Naive thymus-derived CD4-positive, alpha-beta T cell (primary cell): ENCODE measurements around the gene POLR1E. TPM values are rescaled to one million over a fixed set of nuclear protein-coding genes. Genes with fewer than 3 reads are reported as not detected.
A peak's percentile ranks its signal among the peaks of the same experiment; 100 is the strongest.

ENCODE experiments used
- ATAC-seq: fragments of 150-1000 bp; cut with Tn5 transposase; 2 replicates; pipeline ENCODE4 v1.10.0; 2021; ENCODE audit warnings: mild to moderate bottlenecking, moderate library complexity
- CTCF ChIA-PET: fragments of 350-600 bp; sonication (Branson Sonifier 250); formaldehyde crosslinking; loops from one replicate; lab custom pipeline; 2021; ENCODE audit warnings: antibody characterized with exemption; lab: Charles Lee
- POLR2A ChIA-PET: fragments of 350-600 bp; sonication (Branson Sonifier 250); formaldehyde crosslinking; loops from one replicate; lab custom pipeline; 2021; ENCODE audit warnings: antibody characterized with exemption, inconsistent platforms; lab: Charles Lee
- DNase-seq, 9 donors: peaks; one replicate each; pipeline versions ENCODE4 v3.0.0 to v3.0.0-alpha.2; 2020 to 2022; ENCODE audit warnings: mixed read lengths in 1 of 9
- H3K27ac ChIP-seq: one replicate; pipeline ENCODE4 v1.7.0; 2013; ENCODE audit warnings: mild to moderate bottlenecking, low read depth, low read length, moderate library complexity
- H3K27me3 ChIP-seq, 2 donors: one replicate each; pipeline ENCODE4 v1.7.0; 2013; ENCODE audit warnings: low read length in 2 of 2, mild to moderate bottlenecking in 2 of 2, moderate library complexity in 2 of 2; ENCODE audit not compliant: control insufficient read depth in 2 of 2, insufficient read depth in 2 of 2
- H3K36me3 ChIP-seq, 3 experiments: 1 replicate in 2 of 3; 2 replicates in 1 of 3; pipeline ENCODE4 v1.7.0; 2013; ENCODE audit warnings: low read length in 3 of 3, mild to moderate bottlenecking in 3 of 3, moderate library complexity in 1 of 3; ENCODE audit not compliant: insufficient read depth in 3 of 3, control insufficient read depth in 2 of 3
- H3K4me1 ChIP-seq, 2 donors: one replicate each; pipeline ENCODE4 v1.7.0; 2013; ENCODE audit warnings: low read length in 2 of 2, mild to moderate bottlenecking in 2 of 2, moderate library complexity in 1 of 2; ENCODE audit not compliant: control insufficient read depth in 2 of 2, insufficient read depth in 2 of 2
- H3K4me3 ChIP-seq: 2 replicates; pipeline ENCODE4 v1.7.0; 2013; ENCODE audit warnings: mild to moderate bottlenecking, low read length
- H3K9me3 ChIP-seq, 3 experiments: 1 replicate in 2 of 3; 2 replicates in 1 of 3; pipeline ENCODE4 v1.7.0; 2013; ENCODE audit warnings: low read length in 3 of 3; ENCODE audit not compliant: control insufficient read depth in 2 of 3
- H3K27ac Mint-ChIP-seq, 9 donors: one replicate each; pipeline ENCODE4 v1.8.0; 2020 to 2022; ENCODE audit warnings: mixed read lengths in 9 of 9, mild to moderate bottlenecking in 8 of 9, moderate library complexity in 5 of 9, inconsistent platforms in 2 of 9
- H3K27me3 Mint-ChIP-seq, 5 donors: one replicate each; pipeline ENCODE4 v1.8.0; 2021 to 2022; ENCODE audit warnings: mixed read lengths in 5 of 5, mild to moderate bottlenecking in 1 of 5
- H3K36me3 Mint-ChIP-seq, 5 donors: one replicate each; pipeline ENCODE4 v1.8.0; 2020 to 2022; ENCODE audit warnings: mixed read lengths in 5 of 5, mild to moderate bottlenecking in 3 of 5, inconsistent platforms in 1 of 5
- H3K4me1 Mint-ChIP-seq, 7 donors: one replicate each; pipeline ENCODE4 v1.8.0; 2020 to 2022; ENCODE audit warnings: mixed read lengths in 7 of 7, mild to moderate bottlenecking in 3 of 7, inconsistent platforms in 1 of 7
- H3K4me3 Mint-ChIP-seq, 10 donors: one replicate each; pipeline ENCODE4 v1.8.0; 2020 to 2022; ENCODE audit warnings: mild to moderate bottlenecking in 10 of 10, mixed read lengths in 10 of 10, moderate library complexity in 6 of 10, inconsistent platforms in 2 of 10
- H3K9me3 Mint-ChIP-seq, 11 donors: one replicate each; pipeline ENCODE4 v1.8.0; 2020 to 2022; ENCODE audit warnings: mixed read lengths in 11 of 11, mild to moderate bottlenecking in 4 of 11, inconsistent platforms in 1 of 11, moderate library complexity in 1 of 11
- intact Hi-C, 2 donors: fragments of 100-400 bp; cut with micrococcal nuclease; formaldehyde crosslinking; loops; one replicate each; pipeline ENCODE4 v1.15.1; 2023
- polyA plus RNA-seq, 2 donors: library from polyadenylated mRNA; unstranded; fragments of 300-500 nt; fragmentation: Illumina TruSeq; gene quantifications; one replicate each; pipeline ENCODE4 v1.2.3, GENCODE V29; 2021
- total RNA-seq, 6 experiments: library from RNA in 5 of 6; stranded (reverse) in 5 of 6; gene quantifications; 1 replicate in 5 of 6; 2 replicates in 1 of 6; pipeline ENCODE4 v1.2.3 and lab custom pipeline; 2021 to 2026

The POLR1E gene
- total and polyA plus RNA-seq, 7 experiments from 2014 or later, result 20.7 to 40.0 (median 29.2) TPM

DNA sequence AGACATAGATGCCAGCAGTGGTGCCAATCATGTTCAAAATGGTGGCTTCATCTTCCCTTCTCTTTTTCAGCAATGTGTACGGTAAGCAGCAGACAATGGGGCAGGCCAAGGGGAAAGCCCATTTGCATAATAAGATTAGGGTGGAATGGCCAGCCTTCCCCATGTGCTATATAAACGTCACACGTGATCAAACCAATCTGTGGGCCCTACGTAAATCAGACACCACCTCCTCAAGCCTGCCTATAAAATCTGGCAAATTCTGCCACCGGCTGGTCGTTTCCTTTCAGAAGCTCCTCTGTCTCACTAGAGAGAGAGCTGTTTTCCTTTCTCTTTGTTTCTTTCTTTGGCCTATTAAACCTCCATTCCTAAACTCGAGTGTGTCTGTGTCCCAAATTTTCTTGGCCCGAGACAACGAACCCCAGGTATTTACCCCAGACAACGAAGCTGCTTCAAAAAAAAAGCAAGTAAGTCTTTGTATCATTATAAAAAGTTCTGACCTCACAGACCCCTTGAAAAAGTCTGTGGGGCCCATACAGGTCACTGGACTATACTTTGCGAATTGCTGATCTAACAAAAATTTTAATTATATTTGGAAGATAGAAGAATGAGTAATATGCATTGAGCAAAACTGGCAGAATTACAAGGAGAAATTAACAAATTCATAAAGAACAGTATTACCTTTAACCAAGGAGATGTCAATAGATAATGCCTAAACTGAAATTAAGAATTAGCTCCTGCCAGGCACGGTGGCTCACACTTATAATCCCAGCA lies 35.7 kb upstream of the POLR1E start:
- H3K4me1 ChIP-seq, result no peaks in the 10 kb centered on the region

DNA sequence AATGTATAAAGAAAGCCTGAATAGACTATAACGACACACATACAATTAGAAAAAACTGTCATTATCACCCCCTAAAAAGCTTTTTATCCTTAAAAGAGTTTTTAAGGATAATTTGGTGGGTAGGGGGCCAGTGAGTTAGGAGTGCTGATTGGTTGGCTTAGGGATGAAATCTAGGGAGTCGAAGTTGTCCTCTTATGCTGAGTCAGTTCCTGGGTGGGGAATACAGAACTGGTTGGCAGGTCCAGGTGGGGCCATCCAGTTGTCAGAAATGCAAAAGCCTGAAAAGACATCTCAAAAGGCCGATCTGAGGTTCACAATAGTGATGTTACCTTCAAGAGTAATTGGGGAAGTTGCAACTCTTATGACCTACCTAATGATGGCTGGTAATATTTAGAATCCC lies 34.1 kb upstream of the POLR1E start:
- Mint-ChIP-seq H3K27me3 (no peaks in the 10 kb centered on the region), H3K27ac (no peak overlapping the region), H3K9me3 (no peaks in the 10 kb centered on the region), H3K36me3 (peaks cover 3 to 23% (median 7%) of the 10 kb centered on the region in 5 donors), H3K4me3 (no peak overlapping the region), H3K4me1 (peaks cover 25 to 67% (median 48%) of the 10 kb centered on the region in 7 donors)
- Histone ChIP-seq H3K27ac (no peak overlapping the region), H3K4me1 (no peaks in the 10 kb centered on the region), H3K36me3 (peaks cover 0 to 3% (median 0%) of the 10 kb centered on the region in 3 experiments), H3K27me3 (no peaks in the 10 kb centered on the region), H3K4me3 (no peak overlapping the region), H3K9me3 (no peaks in the 10 kb centered on the region)
- DNase-seq (no peak), ATAC-seq (no peak)
- intact Hi-C loops, result loop anchor here in 1 of 2 donors (5.0 kb wide), 1 partner anchor 36 kb away; the partner anchor contains the start of gene POLR1E
- ChIA-PET POLR2A (interaction anchor here (0.6 to 1.0 kb wide), 2 partner anchors 13 to 363 kb away, joined by 3 read pairs; partner anchors contain the start of gene ZBTB5), CTCF (no interaction called here)

More for the DNA sequence above, 35.7 kb upstream of the POLR1E start:
- no peaks in the 10 kb centered on the region for H3K9me3 ChIP-seq
- peaks cover 0 to 22% (median 7%) of the 10 kb centered on the region in 5 donors for H3K36me3 Mint-ChIP-seq
- no peaks in the 10 kb centered on the region for H3K9me3 Mint-ChIP-seq
- H3K27ac Mint-ChIP-seq, result no peak overlapping the region
- intact Hi-C loops, result loop anchor here in 1 of 2 donors (5.0 kb wide), 1 partner anchor 37 kb away; the partner anchor contains the start of gene POLR1E
- H3K4me1 Mint-ChIP-seq, result peaks cover 23 to 66% (median 44%) of the 10 kb centered on the region in 7 donors
- no peak overlapping the region for H3K4me3 ChIP-seq
- POLR2A ChIA-PET, result no interaction called here
- CTCF ChIA-PET, result no interaction called here
- no peak for ATAC-seq
- no peak for DNase-seq
- H3K4me3 Mint-ChIP-seq, result no peak overlapping the region
- H3K27ac ChIP-seq, result no peak overlapping the region
- no peaks in the 10 kb centered on the region for H3K27me3 ChIP-seq
- peaks cover 0 to 3% (median 0%) of the 10 kb centered on the region in 3 experiments for H3K36me3 ChIP-seq
- H3K27me3 Mint-ChIP-seq, result no peaks in the 10 kb centered on the region

- peak; percentile 6 for ATAC-seq
- H3K4me1 ChIP-seq, result no peaks in the 10 kb centered on the region
- H3K36me3 ChIP-seq, result peaks cover 0 to 3% (median 0%) of the 10 kb centered on the region in 3 experiments
- H3K4me3 Mint-ChIP-seq, result no peak overlapping the region
- CTCF ChIA-PET, result interaction anchor here (0.5 kb wide), 1 partner anchor 1068 kb away, joined by 3 read pairs; no protein-coding TSS in a partner anchor
- no peaks in the 10 kb centered on the region for H3K27me3 Mint-ChIP-seq
- no peak overlapping the region for H3K4me3 ChIP-seq
- no peaks in the 10 kb centered on the region for H3K27me3 ChIP-seq
- intact Hi-C loops, result loop anchor here in 1 of 2 donors (5.0 kb wide), 1 partner anchor 35 kb away; the partner anchor contains the start of gene POLR1E
- DNase-seq, result no peak
- H3K4me1 Mint-ChIP-seq, result peaks cover 26 to 67% (median 52%) of the 10 kb centered on the region in 7 donors
- POLR2A ChIA-PET, result interaction anchor here (1.0 kb wide), 1 partner anchor 12 kb away, joined by 3 read pairs; the partner anchor contains the start of gene ZBTB5
- H3K27ac ChIP-seq, result no peak overlapping the region
- no peaks in the 10 kb centered on the region for H3K9me3 ChIP-seq
- H3K36me3 Mint-ChIP-seq, result peaks cover 3 to 23% (median 10%) of the 10 kb centered on the region in 5 donors
- H3K27ac Mint-ChIP-seq, result peak overlapping the region in 1 of 9 donors; percentile 47
- H3K9me3 Mint-ChIP-seq, result no peaks in the 10 kb centered on the region
These were observed 33.1 kb upstream of the POLR1E start for GRCh38 chr9:37452611-37453010.

DNA sequence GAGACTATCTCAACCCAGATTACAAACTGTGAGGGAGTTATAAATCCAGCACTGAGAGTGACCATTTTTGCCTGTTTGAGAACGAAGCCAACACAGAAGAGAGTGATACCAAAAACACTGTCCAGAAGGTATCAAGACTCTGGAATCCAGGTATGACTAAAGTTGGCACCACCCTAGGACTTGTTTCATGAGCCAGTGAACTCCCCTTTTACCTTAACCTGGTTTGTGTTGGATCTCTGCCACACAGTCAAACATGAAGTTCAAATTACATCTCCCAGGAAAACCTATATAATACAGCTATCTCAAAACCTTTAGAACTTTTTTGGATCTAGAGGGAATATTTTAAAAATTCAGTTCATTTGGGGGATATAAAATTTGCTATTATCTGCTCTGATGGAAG lies 31.9 kb upstream of the POLR1E start:
- intact Hi-C loops, result loop anchor here in 1 of 2 donors (5.0 kb wide), 1 partner anchor 33 kb away; the partner anchor contains the start of gene POLR1E
- Histone ChIP-seq H3K36me3 (no peaks in the 10 kb centered on the region), H3K4me3 (no peak overlapping the region), H3K27me3 (no peaks in the 10 kb centered on the region), H3K9me3 (no peaks in the 10 kb centered on the region), H3K4me1 (no peaks in the 10 kb centered on the region), H3K27ac (no peak overlapping the region)
- H3K4me3 Mint-ChIP-seq, result no peak overlapping the region
- no peaks in the 10 kb centered on the region for H3K9me3 Mint-ChIP-seq
- H3K4me1 Mint-ChIP-seq, result peaks cover 30 to 68% (median 59%) of the 10 kb centered on the region in 7 donors
- ATAC-seq, result no peak
- DNase-seq, result no peak
- CTCF ChIA-PET, result no interaction called here
- H3K27ac Mint-ChIP-seq, result peak overlapping the region in 2 of 9 donors; percentile 18 to 68
- POLR2A ChIA-PET, result no interaction called here
- H3K36me3 Mint-ChIP-seq, result peaks cover 3 to 19% (median 13%) of the 10 kb centered on the region in 5 donors
- no peaks in the 10 kb centered on the region for H3K27me3 Mint-ChIP-seq

- ChIA-PET CTCF (no interaction called here), POLR2A (no interaction called here)
These were observed 31.5 kb upstream of the POLR1E start for GRCh38 chr9:37454238-37454637.

GRCh38 chr9:37455884-37456647 lies 29.7 kb upstream of the POLR1E start:
- Mint-ChIP-seq H3K27ac (peak overlapping the region in 6 of 9 donors; percentile 21 to 84 (median 47)), H3K27me3 (no peaks in the 10 kb centered on the region), H3K4me3 (peak overlapping the region in 1 of 10 donors; percentile 7), H3K9me3 (no peaks in the 10 kb centered on the region), H3K36me3 (peaks cover 3 to 13% (median 6%) of the 10 kb centered on the region in 5 donors), H3K4me1 (peaks cover 30 to 78% (median 65%) of the 10 kb centered on the region in 7 donors)
- H3K27ac ChIP-seq, result no peak overlapping the region
- no peaks in the 10 kb centered on the region for H3K27me3 ChIP-seq
- DNase-seq, result no peak
- H3K4me3 ChIP-seq, result no peak overlapping the region
- ATAC-seq, result no peak
- intact Hi-C loops, result no loop called here
- no peaks in the 10 kb centered on the region for H3K36me3 ChIP-seq
- POLR2A ChIA-PET, result interaction anchor here (0.6 to 1.3 kb wide), 2 partner anchors 8 to 10 kb away, joined by 3 read pairs; no protein-coding TSS in a partner anchor
- H3K9me3 ChIP-seq, result no peaks in the 10 kb centered on the region
- CTCF ChIA-PET, result no interaction called here
- H3K4me1 ChIP-seq, result no peaks in the 10 kb centered on the region

More at GRCh38 chr9:37454238-37454637, 31.5 kb upstream of the POLR1E start:
- Mint-ChIP-seq H3K27me3 (no peaks in the 10 kb centered on the region), H3K36me3 (peaks cover 3 to 19% (median 13%) of the 10 kb centered on the region in 5 donors), H3K4me1 (peaks cover 30 to 72% (median 59%) of the 10 kb centered on the region in 7 donors), H3K4me3 (no peak overlapping the region), H3K27ac (no peak overlapping the region), H3K9me3 (no peaks in the 10 kb centered on the region)
- DNase-seq, result no peak
- H3K4me1 ChIP-seq, result no peaks in the 10 kb centered on the region
- H3K27ac ChIP-seq, result no peak overlapping the region
- ATAC-seq, result no peak
- H3K4me3 ChIP-seq, result no peak overlapping the region
- no peaks in the 10 kb centered on the region for H3K9me3 ChIP-seq
- intact Hi-C loops, result loop anchor here in 1 of 2 donors (5.0 kb wide), 1 partner anchor 33 kb away; the partner anchor contains the start of gene POLR1E
- H3K36me3 ChIP-seq, result no peaks in the 10 kb centered on the region
- H3K27me3 ChIP-seq, result no peaks in the 10 kb centered on the region
